Measurements from ENCODE around the gene DNTTIP2. TPM values are rescaled to one million over a fixed set of nuclear protein-coding genes. Genes with fewer than 3 reads are reported as not detected.

The DNTTIP2 gene
- total and polyA plus RNA-seq, 10 donors, result 32.9 to 57.8 (median 46.3) TPM

DNA sequence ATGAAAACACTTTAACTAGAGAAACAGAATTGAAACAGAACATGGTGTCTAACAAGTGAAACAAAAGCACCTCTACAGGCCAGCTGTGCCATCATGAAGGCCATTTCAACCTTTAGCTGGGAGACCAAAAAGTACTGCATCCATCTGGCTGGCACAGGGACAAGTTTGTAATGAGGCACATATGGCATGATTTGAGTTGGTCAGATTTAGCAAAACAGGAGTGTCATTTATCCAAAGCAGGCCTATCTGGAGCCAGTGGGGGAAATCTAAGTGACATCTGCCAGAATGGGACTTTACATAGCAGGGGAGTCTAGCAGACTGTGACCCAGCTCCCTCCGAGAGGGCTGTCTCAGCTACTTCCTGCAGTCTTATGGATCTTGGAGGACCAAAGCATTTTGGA lies 51.9 kb downstream of the DNTTIP2 start:
- Histone ChIP-seq H3K4me1 (peaks cover 0 to 6% (median 0%) of the 10 kb centered on the region in 6 donors), H3K4me3 (no peak overlapping the region), H3K27ac (peak overlapping the region in 4 of 8 donors; percentile 9 to 49 (median 26)), H3K27me3 (replicated peaks in 1 of 7) (no peaks in the 10 kb centered on the region), H3K9me3 (peaks cover 0 to 5% (median under 1%) of the 10 kb centered on the region in 8 donors), H3K36me3 (no peaks in the 10 kb centered on the region)
- TF ChIP-seq POLR2AphosphoS5 (IDR thresholded peaks at IDR 0.05) (no peak), POLR2A (IDR thresholded peaks at IDR 0.05) (no peak)
- TF ChIP-seq, protein P1, sequence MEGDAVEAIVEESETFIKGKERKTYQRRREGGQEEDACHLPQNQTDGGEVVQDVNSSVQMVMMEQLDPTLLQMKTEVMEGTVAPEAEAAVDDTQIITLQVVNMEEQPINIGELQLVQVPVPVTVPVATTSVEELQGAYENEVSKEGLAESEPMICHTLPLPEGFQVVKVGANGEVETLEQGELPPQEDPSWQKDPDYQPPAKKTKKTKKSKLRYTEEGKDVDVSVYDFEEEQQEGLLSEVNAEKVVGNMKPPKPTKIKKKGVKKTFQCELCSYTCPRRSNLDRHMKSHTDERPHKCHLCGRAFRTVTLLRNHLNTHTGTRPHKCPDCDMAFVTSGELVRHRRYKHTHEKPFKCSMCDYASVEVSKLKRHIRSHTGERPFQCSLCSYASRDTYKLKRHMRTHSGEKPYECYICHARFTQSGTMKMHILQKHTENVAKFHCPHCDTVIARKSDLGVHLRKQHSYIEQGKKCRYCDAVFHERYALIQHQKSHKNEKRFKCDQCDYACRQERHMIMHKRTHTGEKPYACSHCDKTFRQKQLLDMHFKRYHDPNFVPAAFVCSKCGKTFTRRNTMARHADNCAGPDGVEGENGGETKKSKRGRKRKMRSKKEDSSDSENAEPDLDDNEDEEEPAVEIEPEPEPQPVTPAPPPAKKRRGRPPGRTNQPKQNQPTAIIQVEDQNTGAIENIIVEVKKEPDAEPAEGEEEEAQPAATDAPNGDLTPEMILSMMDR (IDR thresholded peaks at IDR 0.05 in 8 of 11, conservative IDR thresholded peaks at IDR 0.05 in 3 of 11), result no peak
- intact Hi-C loops (cut with DNase I; ENCODE audit: low total_unique reads), result no loop called here
- DNase-seq, result no peak
- WGBS, 5 donors, result 63 to 100% (median 71%) methylated on average over 1 of the region's 1 CpG

DNA sequence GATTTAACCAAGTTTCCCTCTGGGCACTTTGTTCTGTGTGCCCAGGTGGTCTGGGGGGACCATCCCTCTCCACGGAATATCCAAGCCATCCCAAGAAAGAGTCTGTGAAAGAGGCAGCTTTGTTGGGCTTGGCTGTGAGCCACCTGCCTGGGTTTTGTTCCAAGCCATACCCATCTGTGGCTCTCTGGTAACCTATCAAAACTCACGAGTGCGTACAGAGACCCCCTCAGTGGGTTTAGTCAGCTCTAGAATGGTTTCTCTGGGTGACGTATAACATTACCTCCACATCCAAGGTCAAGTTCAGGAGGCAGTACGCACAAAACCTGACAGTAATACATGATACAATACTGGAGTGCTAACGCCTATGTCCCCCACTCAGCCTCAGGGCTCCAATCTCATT lies 54.2 kb downstream of the DNTTIP2 start:
- WGBS, 5 donors, result 80 to 95% (median 94%) methylated on average over 2 to 6 of the region's 6 CpGs; no CpG with 5 or more reads in 2 of the 5 donors
- intact Hi-C loops (cut with DNase I; ENCODE audit: low total_unique reads), result no loop called here
- TF ChIP-seq POLR2AphosphoS5 (IDR thresholded peaks at IDR 0.05), result no peak
- no peak for TF ChIP-seq POLR2A (IDR thresholded peaks at IDR 0.05)
- TF ChIP-seq, protein P1 (IDR thresholded peaks at IDR 0.05 in 8 of 11, conservative IDR thresholded peaks at IDR 0.05 in 3 of 11), result no peak
- Histone ChIP-seq H3K36me3 (no peaks in the 10 kb centered on the region), H3K4me3 (no peak overlapping the region), H3K27ac (no peak overlapping the region), H3K4me1 (peaks cover 0 to 6% (median 0%) of the 10 kb centered on the region in 6 donors), H3K9me3 (no peaks in the 10 kb centered on the region), H3K27me3 (replicated peaks in 1 of 7) (no peaks in the 10 kb centered on the region)
- DNase-seq, result no peak

GRCh38 chr1:93822730-93823425 lies 56.1 kb downstream of the DNTTIP2 start:
- no peaks in the 10 kb centered on the region for H3K9me3 ChIP-seq
- intact Hi-C loops (cut with DNase I; ENCODE audit: low total_unique reads), result no loop called here
- DNase-seq, result no peak
- WGBS, 5 donors, result 96 to 100% methylated on average over 2 of the region's 2 CpGs; no CpG with 5 or more reads in 3 of the 5 donors
- H3K36me3 ChIP-seq, result no peaks in the 10 kb centered on the region
- H3K27ac ChIP-seq, result no peak overlapping the region
- H3K27me3 ChIP-seq (replicated peaks in 1 of 7), result no peaks in the 10 kb centered on the region
- TF ChIP-seq POLR2A (IDR thresholded peaks at IDR 0.05) (no peak), POLR2AphosphoS5 (IDR thresholded peaks at IDR 0.05) (no peak)
- TF ChIP-seq, protein P1 (IDR thresholded peaks at IDR 0.05 in 8 of 11, conservative IDR thresholded peaks at IDR 0.05 in 3 of 11), result no peak
- H3K4me1 ChIP-seq, result peaks cover 0 to 8% (median 5%) of the 10 kb centered on the region in 6 donors
- H3K4me3 ChIP-seq, result no peak overlapping the region

- no peak for DNase-seq
- 83 to 96% (median 88%) methylated on average over 4 of the region's 4 CpGs for whole genome bisulfite sequencing, 5 donors
- intact Hi-C loops (cut with DNase I; ENCODE audit: low total_unique reads), result no loop called here
These were observed 57.4 kb downstream of the DNTTIP2 start for GRCh38 chr1:93821423-93822144.

More at GRCh38 chr1:93821423-93822144, 57.4 kb downstream of the DNTTIP2 start:
- Histone ChIP-seq H3K9me3 (no peaks in the 10 kb centered on the region), H3K4me1 (peaks cover 12 to 21% (median 16%) of the 10 kb centered on the region in 6 donors), H3K27ac (no peak overlapping the region), H3K36me3 (no peaks in the 10 kb centered on the region), H3K4me3 (no peak overlapping the region), H3K27me3 (replicated peaks in 1 of 7) (no peaks in the 10 kb centered on the region)
- TF ChIP-seq POLR2A (IDR thresholded peaks at IDR 0.05) (no peak), POLR2AphosphoS5 (IDR thresholded peaks at IDR 0.05) (no peak)
- TF ChIP-seq, protein P1 (IDR thresholded peaks at IDR 0.05 in 8 of 11, conservative IDR thresholded peaks at IDR 0.05 in 3 of 11), result no peak
